NCI-H2107 (cell line): Measurements from ENCODE around the gene RAB9B.

Experiments used
- DNase-seq: peaks from one replicate; lab custom pipeline; 2025; lab: John Stamatoyannopoulos, UW

The RAB9B gene

DNA sequence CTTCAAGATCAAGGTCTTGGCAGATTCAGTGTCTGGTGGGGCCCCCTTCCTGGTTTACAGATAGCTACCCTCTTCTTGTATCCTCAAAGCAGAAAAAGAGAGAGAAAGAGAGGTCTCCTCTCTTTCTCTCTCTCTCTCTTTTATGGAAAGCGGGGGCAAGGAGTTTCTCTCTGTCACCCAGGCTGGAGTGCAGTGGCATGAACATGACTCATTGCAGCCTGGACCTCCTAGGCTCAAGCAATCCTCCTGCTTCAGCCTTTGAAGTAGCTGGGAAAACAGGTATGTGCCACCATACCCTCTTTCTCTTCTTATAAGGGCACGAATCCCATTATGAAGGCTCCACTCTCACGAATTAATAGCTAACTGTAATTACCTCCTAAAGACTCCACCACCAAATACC is 20.2 kb downstream of the RAB9B start:
- DNase-seq: no peak

DNA sequence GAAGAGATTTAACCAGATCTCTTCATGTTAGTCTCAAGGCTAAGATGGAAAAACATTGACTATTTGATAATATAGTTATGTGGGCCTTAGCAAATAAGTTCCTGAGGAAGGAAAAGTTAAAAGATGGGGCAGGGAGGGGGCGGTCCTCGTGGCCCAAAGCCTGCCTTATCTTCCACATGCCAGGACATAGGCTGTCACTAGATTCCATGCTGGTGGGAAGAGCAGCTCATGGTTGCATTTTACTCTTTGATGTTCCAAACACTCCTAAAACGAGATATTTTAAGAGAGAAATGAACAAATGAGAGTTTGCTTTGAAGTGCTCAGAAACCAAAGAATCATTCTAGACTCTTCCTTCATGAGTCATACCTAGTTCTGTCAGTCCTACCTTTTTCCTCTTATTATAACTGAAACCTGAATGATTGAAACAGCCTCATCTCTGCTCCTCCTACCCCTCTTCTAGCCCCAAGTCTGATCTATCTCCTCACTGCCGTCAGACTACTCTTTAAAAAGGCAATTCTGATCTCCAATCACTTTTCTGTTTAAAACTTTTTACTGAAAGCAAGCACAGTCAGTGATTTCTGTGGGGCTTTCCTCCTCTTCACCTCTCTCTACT is 25.1 kb downstream of the RAB9B start:
- DNase-seq: no peak

DNA sequence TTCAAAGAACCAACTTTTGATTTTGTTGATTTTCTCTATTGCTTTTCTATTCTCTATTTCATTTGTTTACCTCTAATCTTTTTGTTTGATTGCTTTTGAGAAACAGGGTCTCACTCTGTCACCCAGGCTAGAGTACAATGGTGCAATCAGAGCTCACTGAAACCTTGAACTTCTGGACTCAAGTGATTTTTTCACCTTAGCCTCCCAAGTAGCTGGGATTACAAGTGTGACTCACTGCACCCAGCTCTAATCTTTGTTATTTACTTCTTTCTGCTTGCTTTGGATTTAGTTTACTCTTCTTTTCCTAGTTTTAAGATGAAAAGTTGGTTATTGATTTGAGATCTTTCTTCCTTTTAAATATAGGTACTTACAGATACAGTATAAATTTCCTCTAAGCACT is 26.2 kb downstream of the RAB9B start:
- no peak for DNase-seq

DNA sequence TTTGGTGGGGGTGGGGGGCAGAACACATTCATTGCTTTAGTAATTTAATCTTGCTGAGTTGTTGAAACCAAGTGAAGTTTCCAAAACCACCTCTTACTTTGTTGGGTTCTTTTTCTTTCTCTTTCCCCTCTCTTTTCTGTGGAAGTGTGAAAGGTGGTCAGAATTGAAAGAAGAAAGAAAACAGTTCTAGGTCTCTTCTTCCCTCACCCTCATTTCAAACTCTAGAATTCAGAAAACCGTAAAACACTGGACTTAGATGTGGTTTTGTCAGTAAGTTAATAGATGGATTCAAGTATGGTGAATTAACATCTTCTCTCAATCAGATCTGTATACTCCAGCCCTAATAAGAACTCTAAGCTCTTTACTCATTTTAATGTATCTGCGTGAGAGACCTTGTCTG is 31.7 kb downstream of the RAB9B start:
- DNase-seq: no peak

DNA sequence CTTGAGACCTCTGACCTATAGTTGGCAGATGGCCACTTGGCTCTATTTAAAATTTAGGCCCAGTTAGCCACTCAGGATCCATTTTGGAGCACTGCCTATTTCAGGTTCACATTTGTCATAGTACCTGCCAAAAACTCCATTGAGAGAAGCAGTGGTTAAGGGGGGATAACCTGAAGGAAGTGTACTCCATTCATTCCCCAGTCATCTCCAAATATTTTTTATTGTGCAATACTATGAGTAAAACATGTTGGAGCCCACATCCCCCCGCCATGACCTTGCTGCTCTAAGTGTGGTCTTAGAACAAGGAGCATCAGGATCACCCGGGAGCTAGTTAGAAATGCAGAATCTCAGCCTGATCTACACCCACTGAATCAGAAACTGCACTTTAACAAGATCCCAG is 34.4 kb downstream of the RAB9B start:
- DNase-seq: no peak

DNA sequence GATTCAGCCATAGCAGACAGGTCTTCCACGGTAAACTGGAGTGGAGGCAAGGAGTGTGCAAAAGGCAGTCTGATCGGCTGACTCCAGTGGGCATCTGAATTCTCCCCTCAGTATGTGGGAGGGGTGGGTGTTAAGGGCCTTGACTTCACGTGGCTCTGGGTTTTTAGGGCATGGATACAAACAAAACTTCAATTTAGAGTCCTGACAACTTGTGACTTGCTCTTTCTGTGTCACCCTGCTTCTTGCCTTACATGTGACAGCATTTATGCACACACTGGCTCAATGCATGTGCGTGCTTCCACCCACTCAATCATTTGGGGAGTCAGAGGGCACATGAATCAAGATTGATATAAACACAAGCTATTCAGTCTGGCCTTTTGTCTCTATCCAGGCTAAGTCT is 37.9 kb downstream of the RAB9B start:
- DNase-seq: no peak

DNA sequence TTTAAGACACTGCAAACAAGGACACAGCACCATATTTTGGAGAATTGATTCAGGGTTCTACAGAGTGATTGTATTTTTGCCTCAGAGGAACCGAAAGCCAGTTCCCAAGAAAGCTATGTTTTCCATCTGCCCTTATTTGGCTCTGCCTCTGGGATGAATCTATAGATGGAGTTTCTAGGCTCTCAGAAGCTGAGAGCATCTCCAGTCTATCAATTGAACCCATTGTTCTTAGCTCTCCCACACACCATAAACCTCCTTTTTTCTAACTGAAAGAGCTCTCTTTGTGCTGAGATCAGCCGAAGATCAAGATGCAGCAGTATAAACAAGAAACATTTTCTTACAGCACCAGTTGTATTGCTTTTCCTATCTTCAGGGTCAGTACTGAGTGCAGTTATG is 38.5 kb downstream of the RAB9B start:
- no peak for DNase-seq

DNA sequence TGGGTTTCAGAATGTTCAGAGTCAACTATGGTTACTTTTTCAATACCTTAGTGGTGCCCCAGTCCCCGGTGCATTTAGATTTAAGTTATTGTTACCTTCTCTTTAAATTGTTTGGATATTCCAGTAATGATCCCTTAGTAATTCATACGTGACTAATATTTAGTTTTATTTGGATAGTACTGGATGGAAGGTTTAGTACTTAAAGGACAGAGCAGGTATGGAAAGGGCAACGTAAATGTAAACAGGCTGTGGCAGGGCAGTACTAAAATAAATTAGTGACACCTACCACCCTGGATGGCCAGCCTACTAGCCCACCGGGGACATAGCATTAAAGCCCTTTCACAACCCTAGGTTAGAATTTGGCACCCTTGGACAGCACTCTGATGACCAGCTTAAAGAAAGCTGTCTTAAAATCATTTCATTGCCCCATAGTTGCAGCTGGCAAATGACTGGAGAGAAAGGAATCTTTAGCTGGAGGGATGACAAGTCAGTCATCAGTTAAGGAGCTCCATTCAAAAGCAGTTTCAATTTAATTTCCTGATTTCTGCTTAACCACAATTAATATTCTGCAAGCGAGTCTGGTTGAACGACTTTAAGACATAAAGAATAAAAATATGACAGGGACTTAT is 39.0 kb downstream of the RAB9B start:
- DNase-seq: no peak

DNA sequence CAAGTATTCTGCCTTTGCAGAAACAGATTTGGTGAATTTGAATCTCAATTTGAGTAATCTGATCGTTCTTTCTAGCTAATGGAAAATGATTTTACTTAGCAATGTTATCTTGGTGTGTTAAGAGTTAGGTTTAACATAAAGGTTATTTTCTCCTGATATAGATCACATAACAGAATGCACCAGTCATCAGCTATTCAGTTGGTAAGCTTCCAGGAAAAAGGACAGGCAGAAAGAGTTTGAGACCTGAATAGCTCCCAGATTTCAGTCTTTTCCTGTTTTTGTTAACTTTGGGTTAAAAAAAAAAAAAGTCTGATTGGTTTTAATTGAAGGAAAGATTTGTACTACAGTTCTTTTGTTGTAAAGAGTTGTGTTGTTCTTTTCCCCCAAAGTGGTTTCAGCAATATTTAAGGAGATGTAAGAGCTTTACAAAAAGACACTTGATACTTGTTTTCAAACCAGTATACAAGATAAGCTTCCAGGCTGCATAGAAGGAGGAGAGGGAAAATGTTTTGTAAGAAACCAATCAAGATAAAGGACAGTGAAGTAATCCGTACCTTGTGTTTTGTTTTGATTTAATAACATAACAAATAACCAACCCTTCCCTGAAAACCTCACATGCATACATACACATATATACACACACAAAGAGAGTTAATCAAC is 40.1 kb downstream of the RAB9B start:
- DNase-seq: no peak

DNA sequence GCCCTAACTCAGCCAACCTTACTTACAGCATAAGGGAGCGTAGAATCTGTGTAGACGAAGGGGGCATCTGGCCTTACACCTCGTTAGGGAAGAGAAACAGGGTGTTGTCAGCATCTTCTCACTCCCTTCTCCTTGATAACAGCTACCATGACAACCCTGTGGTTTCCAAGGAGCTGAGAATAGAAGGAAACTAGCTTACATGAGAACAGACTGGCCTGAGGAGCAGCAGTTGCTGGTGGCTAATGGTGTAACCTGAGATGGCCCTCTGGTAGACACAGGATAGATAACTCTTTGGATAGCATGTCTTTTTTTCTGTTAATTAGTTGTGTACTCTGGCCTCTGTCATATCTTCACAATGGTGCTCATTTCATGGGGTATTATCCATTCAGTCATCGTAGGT is 40.8 kb downstream of the RAB9B start:
- DNase-seq: no peak

DNA sequence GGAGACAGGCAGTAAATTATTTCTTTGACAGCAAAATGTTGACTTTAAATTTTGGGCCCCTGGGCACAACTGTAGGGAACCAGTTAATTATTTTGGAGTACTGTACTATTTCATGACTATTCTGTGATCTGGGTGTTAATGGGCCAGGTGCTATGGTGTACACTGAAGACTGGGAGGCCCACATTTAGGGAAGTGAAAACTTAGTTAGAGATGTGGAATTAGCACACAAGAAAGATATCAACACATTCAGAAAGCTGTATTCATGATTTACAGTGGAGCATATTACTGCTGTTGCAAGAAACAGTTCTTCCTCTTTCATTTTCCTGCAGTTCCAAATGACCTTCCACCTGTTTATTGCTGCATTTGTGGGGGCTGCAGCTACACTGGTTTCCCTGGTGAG is 43.1 kb downstream of the RAB9B start:
- DNase-seq: no peak

DNA sequence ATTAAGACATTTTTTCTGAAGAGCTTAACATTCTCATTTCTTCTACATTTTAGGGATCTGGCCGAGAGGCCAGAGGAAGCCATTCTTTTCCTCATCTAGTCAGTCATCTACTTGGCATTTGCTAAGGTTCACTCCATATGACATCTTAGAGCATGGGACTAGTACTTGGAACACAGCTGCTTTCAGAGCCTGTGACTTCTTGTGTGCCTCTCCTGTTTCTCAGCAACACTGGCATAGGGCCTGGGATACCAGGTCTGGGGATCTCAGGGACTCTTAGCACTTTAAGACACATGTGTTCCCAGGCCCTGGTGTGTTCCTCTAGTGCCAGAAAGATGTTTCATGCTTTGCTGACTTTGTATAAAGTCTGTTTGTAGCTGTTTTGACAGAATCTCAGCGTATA is 48.1 kb downstream of the RAB9B start:
- DNase-seq: no peak

DNA sequence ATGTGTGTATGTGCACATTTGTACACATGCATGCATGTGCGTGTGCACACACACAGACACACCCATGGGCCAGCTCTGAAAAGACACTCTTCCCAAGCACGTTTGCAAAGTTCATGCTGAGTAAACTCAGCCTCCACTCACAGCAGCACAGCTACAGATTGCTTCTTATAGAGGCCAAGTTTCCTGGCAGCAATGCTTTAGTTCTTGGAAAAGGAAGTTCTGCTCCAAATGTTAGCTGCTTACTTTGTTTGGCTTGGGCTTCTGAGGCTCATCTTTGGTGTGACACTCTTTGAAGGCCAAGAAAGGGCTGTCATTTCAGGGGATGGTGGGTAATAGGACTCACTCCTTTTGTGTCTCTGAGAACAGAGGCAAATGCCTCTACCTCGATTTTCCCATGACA is 48.9 kb downstream of the RAB9B start:
- DNase-seq: no peak

DNA sequence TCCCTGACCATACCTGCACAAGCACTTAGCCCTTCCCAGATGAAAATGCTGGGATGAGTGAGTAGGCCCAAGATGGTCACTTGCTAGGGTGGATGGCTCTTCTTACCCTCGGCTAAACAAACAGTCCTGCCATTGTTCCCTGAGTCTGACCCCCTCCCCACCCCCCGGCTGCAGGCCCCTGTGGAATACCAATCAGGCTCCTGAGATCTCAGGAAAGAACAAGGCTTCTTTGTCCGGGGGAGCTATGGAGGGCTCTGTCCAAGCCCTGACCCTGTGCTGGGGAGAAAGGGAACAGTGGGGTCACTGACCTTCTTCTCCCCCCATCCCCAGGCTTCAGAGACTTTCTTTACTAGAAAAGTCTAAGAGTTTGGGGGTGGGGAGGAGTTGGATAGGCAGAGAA is 49.4 kb downstream of the RAB9B start:
- DNase-seq: no peak

DNA sequence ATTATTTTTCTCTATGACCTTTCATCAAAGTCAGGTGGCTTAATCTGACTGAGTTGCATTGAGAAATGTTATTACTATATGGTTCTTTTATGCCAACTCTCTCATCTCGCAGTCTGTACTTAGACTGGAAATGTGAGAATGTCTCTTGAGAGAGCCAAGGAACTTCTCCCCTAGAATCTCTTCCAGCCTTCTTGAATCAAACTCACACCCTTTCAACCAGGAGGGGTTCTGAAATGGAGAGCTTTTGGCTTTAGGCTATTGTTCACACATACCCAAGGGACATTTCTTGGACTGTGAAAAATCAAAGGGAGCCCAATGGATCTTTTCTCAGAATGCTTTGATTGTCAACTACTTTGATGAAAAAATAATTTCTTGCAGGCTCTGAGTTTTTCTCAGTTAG is 50.4 kb downstream of the RAB9B start:
- DNase-seq: no peak

DNA sequence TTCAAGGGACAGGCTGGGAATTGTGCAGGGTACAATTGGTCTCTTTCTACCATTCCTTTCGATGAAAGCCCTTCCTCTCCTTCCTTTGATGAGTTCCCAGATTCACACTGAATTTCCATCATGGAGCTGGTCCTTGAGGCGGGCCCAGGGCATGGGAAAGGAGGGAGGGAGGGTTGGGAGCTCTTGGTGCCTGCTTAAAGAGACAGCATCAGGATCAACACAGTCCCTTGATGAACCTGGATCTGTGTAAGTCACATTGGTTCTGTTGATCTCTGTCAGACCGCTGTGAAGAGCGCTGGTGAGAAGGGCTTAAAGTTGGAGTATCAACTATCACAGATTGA is 51.0 kb downstream of the RAB9B start:
- DNase-seq: no peak

DNA sequence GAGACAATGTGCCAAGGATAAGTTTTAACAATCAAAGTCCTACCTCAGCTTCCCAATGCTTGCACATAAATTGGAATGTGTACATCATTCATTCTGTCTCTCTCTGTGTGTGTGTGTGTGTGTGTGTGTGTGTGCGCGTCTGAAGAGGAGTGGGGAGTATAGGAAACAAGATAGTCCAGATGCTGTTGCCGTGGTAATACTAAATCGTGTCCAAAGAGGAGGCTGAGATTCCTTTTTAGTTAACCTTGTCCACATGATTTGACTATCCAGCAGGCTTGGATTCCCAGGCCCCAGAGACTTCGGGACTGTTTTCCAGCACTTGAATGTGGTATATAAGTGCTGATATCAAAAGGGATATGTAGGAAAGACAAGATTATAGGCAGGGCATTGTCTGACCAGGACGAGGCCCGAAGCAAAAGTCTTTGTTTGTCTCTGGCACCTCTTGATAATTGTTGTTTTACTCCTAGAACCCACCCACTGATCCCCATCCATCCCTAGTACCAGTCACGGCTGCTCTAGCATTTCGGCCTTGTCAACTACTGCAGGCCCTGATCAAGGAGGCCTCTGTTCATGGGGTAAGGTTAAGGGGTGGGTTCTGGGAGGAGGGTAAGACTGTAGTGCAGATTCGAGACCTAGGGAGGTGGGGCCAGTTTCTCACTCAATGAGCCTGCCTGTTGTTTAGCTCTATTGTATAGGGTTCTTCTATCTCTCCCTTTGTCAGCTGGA is 51.6 kb downstream of the RAB9B start:
- no peak for DNase-seq

DNA sequence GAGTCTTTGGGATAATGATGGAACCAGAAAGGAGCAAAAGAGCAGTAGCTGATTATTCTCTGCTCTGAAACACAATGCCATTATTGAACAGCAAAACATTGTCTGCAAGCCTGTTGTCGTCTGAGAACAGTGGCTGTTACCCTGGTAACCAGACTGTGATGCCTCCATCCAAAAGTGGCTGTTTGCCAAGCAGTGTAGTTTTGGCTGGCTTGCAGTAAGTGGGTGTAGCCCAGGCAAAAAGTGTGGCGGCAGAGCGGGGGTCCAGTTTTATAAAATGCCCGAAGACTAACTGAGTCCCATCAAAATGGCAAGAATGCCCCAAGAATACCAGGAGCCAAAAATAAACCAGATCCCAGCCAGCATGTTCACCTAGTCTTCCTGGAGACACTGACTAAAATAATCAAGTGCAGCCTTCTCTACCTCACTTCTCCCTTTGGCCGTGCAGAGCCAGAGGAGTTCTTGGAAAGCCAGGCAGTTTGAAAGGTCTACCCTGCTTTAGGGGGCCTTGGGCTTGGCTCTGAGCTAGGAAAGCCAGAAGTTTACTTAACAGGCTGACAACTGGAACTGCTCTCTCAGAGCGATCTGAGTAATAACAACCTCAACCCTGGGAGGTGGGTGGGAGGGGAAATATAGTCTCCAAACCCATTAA is 52.8 kb downstream of the RAB9B start:
- DNase-seq: peak; percentile 12

DNA sequence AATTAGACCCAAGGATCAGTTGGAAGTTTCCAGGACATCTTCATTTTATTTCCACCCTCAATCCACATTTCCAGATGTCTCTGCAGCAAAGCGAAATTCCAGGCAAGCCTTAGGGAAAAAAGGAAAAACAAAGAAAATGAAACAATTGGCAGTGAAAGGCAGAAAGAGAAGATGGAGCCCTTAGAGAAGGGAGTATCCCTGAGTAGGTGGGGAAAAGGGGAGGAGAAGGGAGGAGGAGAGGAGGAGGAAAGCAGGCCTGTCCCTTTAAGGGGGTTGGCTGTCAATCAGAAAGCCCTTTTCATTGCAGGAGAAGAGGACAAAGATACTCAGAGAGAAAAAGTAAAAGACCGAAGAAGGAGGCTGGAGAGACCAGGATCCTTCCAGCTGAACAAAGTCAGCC is 55.5 kb downstream of the RAB9B start, which contains the start of gene PLP1:
Gene PLP1, plus strand, starts transcription at position 295 of the 400 bp plus-strand sequence. CDS start 156 bp downstream, outside the sequence.
- no peak for DNase-seq

DNA sequence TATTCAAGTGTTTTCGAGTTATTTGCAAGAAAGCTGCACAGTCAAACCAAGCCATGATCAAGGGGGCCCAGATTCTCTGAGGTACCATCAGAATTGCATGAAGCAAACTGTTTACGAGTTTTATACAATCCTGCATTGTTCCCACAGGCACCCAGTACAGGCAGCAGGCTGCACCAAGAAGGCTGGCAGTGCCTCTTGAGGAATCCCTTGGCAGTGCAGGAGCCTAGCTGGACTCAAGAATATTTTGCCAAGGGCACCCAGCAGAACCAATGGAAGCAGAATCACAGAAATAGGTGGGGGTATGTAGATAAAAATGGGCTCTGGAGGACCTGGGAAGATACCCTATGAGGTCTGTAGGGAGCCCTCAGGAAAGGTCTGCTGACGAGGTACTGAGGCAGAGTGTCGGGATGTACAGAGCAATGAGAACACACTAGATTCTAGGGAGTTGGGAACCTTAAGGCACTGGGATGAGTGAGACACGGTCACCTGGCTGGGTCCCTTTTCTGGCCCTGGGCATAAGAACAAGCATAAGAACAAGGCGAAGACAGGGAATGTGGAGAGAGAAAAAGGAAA is 57.9 kb downstream of the RAB9B start:
- peak; percentile 14 for DNase-seq

DNA sequence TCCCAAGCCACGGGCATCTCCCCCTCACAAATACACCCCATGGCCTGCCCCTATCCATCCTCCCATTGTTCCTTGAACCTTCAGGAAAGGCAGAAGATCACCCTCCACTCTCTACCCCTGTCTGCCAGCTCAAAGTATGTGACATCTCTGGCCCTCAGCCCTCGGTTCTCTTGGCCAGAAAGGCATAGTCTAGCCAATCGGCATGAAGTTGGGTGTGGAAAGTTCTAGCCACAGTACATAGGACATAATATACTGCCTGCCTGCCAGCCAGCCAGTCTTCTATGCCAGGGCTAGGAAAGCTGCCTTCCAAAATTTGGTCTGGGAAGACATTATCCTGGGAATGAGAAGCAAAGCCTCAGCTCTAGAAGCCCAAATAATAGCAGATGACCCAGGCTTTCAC is 58.6 kb downstream of the RAB9B start:
- no peak for DNase-seq
